ENCODE data around the gene BRINP1. TPM values are rescaled to one million over a fixed set of nuclear protein-coding genes. Genes with fewer than 3 reads are reported as not detected.

The BRINP1 gene
- total RNA-seq, 1 experiment from 2014 or later = 14.0 TPM

DNA sequence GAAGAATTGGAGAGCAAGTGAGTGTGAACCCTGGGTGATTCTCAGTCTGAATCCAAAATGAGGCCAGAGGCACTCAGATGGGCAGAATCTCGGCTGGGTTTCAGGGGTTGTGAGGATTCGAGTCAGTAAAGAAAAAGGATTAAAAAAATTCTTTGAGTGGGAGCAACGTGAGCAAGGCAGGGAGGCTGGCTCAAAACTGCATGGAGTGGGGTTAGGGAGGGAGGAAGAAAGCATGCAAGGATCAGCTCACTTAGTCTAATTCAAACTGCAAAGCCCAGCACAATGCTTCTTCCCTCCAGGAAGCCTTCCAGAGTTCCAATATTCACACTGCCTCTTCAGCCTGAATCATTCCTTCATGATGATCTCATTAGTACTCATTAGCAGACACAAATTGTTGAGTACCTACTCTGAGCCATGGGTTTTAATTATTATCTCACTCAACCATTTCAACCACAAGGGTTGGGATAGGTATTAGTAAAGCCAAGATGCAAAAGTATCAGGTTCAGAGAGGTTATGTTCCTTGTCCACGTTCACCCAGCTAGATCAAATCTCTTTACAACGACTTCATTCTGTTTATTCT lies 95.8 kb downstream of the BRINP1 start:
- H4K5ac ChIP-seq (ENCODE audit: insufficient read length, low read depth, low read length) = no peak overlapping the region
- no peaks in the 10 kb centered on the region for H3K27me3 ChIP-seq (ENCODE audit: insufficient read depth, low read length)
- Mint-ChIP-seq H3K4me3 (peak overlapping the region in 1 of 2 experiments; percentile 6; a peak in 1 of 5 replicates), H3K4me1 (peaks cover 29 to 38% of the 10 kb centered on the region in 2 experiments), H3K9me3 (no peaks in the 10 kb centered on the region), H3K36me3 (ENCODE audit: insufficient read depth in 1 of 3, low read depth in 3 of 3) (no peaks in the 10 kb centered on the region), H3K27ac (peak overlapping the region; percentile 63 to 86 (median 81); a peak in 6 of 7 replicates), H3K27me3 (ENCODE audit: low read depth) (no peaks in the 10 kb centered on the region)
- no peaks in the 10 kb centered on the region for H3K23me2 ChIP-seq (ENCODE audit: insufficient read length, low read depth, low read length, poor library complexity, severe bottlenecking)
- no peak overlapping the region for H4K8ac ChIP-seq (replicated peaks; ENCODE audit: insufficient read length, low read depth, low read length)
- no peak overlapping the region for H2AFZ ChIP-seq (ENCODE audit: low read length)
- H3K4me2 ChIP-seq (ENCODE audit: insufficient read depth, insufficient read length, low read length) = no peak overlapping the region
- no peak overlapping the region for H3T11ph ChIP-seq (ENCODE audit: low read length)
- H2BK12ac ChIP-seq (ENCODE audit: insufficient read length, low read depth, low read length) = no peak overlapping the region
- H4K91ac ChIP-seq (ENCODE audit: insufficient read length, low read depth, low read length) = no peak overlapping the region
- no peak overlapping the region for H3K23ac ChIP-seq (ENCODE audit: insufficient read length, low read depth, low read length)
- H3K18ac ChIP-seq (ENCODE audit: insufficient read length, low read depth, low read length) = no peak overlapping the region
- H3K9me3 ChIP-seq (ENCODE audit: control insufficient read depth, low read depth, low read length) = no peaks in the 10 kb centered on the region
- no peak overlapping the region for H3K4ac ChIP-seq (ENCODE audit: low read depth, low read length)
- no peak overlapping the region for H2AK5ac ChIP-seq (ENCODE audit: insufficient read length, low read length)
- no peaks in the 10 kb centered on the region for H4K20me1 ChIP-seq (ENCODE audit: control insufficient read depth, insufficient read depth, insufficient read length)
- no peak for DNase-seq
- H3K79me2 ChIP-seq (ENCODE audit: insufficient read depth, low read length) = no peaks in the 10 kb centered on the region
- H3K14ac ChIP-seq (ENCODE audit: insufficient read depth, low read length) = no peak overlapping the region
- TF ChIP-seq, protein P1, sequence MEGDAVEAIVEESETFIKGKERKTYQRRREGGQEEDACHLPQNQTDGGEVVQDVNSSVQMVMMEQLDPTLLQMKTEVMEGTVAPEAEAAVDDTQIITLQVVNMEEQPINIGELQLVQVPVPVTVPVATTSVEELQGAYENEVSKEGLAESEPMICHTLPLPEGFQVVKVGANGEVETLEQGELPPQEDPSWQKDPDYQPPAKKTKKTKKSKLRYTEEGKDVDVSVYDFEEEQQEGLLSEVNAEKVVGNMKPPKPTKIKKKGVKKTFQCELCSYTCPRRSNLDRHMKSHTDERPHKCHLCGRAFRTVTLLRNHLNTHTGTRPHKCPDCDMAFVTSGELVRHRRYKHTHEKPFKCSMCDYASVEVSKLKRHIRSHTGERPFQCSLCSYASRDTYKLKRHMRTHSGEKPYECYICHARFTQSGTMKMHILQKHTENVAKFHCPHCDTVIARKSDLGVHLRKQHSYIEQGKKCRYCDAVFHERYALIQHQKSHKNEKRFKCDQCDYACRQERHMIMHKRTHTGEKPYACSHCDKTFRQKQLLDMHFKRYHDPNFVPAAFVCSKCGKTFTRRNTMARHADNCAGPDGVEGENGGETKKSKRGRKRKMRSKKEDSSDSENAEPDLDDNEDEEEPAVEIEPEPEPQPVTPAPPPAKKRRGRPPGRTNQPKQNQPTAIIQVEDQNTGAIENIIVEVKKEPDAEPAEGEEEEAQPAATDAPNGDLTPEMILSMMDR (conservative IDR thresholded peaks at IDR 0.05) = no peak
- no peak overlapping the region for H3K56ac ChIP-seq (ENCODE audit: insufficient read length, low read depth, low read length)
- peaks cover 9% of the 10 kb centered on the region; the same call in 1 of the 2 replicates for H3K4me1 ChIP-seq (ENCODE audit: insufficient read depth, low read length)
- H3K79me1 ChIP-seq (ENCODE audit: insufficient read depth, low read depth, low read length, poor library complexity, severe bottlenecking) = no peaks in the 10 kb centered on the region
- no peak overlapping the region for H2BK20ac ChIP-seq (ENCODE audit: low read depth, low read length, poor library complexity, severe bottlenecking)
- H2BK15ac ChIP-seq (ENCODE audit: low read depth, low read length) = no peak overlapping the region
- H2BK5ac ChIP-seq (ENCODE audit: insufficient read length, low read length) = no peak overlapping the region
- no peak overlapping the region for H3K27ac ChIP-seq (ENCODE audit: insufficient read length, low read depth, low read length)
- H2BK120ac ChIP-seq (ENCODE audit: low read depth, low read length, poor library complexity, severe bottlenecking) = no peak overlapping the region
- H3K9ac ChIP-seq (ENCODE audit: extremely low read depth, insufficient read length, low read length) = no peak overlapping the region
- WGBS (ENCODE audit: extremely low coverage, insufficient read length, low lambda C conversion rate) = no CpG with 5 or more reads among the region's 5 CpGs

Measured in H9 (cell line).